Karpas-422 (cell line): Measurements from ENCODE around the gene UBXN6. TPM values are rescaled to one million over a fixed set of nuclear protein-coding genes. Genes with fewer than 3 reads are reported as not detected.

ENCODE experiments used
- small RNA-seq: library from RNA; depleted of rRNA; stranded (forward); fragments of <200 nt; gene quantifications from one replicate; pipeline ENCODE3, GENCODE V24; 2014
- total RNA-seq: library from RNA; depleted of rRNA; stranded (reverse); fragments of >200 nt; shearing (Covaris generic); gene quantifications from 2 replicates; pipeline ENCODE4 v1.2.3, GENCODE V29; 2014; ENCODE audit warnings: low replicate concordance; rRNA removed

UBXN6 gene
- total RNA-seq, 1 experiment from 2014 or later, result 112 TPM

Small RNAs within 50 kb of the gene (small RNA-seq; reads per million reads assigned to genes)
- gene MIR4746, result not detected

Other genes starting within 250 kb of the UBXN6 start
- gene EBI3, start 228.3 kb downstream of the UBXN6 start, total RNA-seq, result not detected in 2 replicates
- 5.6 and 16.7 TPM in 2 replicates for gene YJU2, start 210.7 kb downstream of the UBXN6 start, total RNA-seq
- 0.61 TPM in 1 of 2 replicates, not detected in the other for gene SHD, start 178.5 kb downstream of the UBXN6 start, total RNA-seq
- gene TMIGD2, start 155.4 kb downstream of the UBXN6 start, total RNA-seq, result not detected in 2 replicates
- not detected in 2 replicates for gene FSD1, start 153.2 kb downstream of the UBXN6 start, total RNA-seq
- 0.43 and 0.86 TPM in 2 replicates for gene STAP2, start 119.0 kb downstream of the UBXN6 start, total RNA-seq
- 5.3 and 9.5 TPM in 2 replicates for gene MPND, start 114.2 kb downstream of the UBXN6 start, total RNA-seq
- 12.8 and 13.4 TPM in 2 replicates for gene SH3GL1, start 57.2 kb downstream of the UBXN6 start, total RNA-seq
- gene CHAF1A, start 55.2 kb downstream of the UBXN6 start, total RNA-seq, result 7.8 and 50.7 TPM in 2 replicates
- 49.9 and 81.2 TPM in 2 replicates for gene HDGFL2, start 14.5 kb upstream of the UBXN6 start, total RNA-seq
- gene PLIN4, start 60.7 kb upstream of the UBXN6 start, total RNA-seq, result not detected in 2 replicates
- gene PLIN5, start 77.4 kb upstream of the UBXN6 start, total RNA-seq, result not detected in 2 replicates
- gene LRG1, start 82.2 kb upstream of the UBXN6 start, total RNA-seq, result 0.11 and 0.14 TPM in 2 replicates
- not detected in 2 replicates for gene SEMA6B, start 101.9 kb upstream of the UBXN6 start, total RNA-seq
- 1.8 and 9.0 TPM in 2 replicates for gene TNFAIP8L1, start 181.7 kb upstream of the UBXN6 start, total RNA-seq
- gene MYDGF, start 212.5 kb upstream of the UBXN6 start, total RNA-seq, result 30.8 and 63.4 TPM in 2 replicates